Endodermal cell (in vitro differentiated cells): ENCODE results near the gene DTX1. TPM values are rescaled to one million over a fixed set of nuclear protein-coding genes. Genes with fewer than 3 reads are reported as not detected.

Source experiments
- DNase-seq: peaks from one replicate; pipeline ENCODE4 v3.0.0-alpha.2; 2017
- H3K27ac ChIP-seq: 2 replicates; pipeline ENCODE4 v1.5.1; 2013; ENCODE audit warnings: mild to moderate bottlenecking, low read depth, low read length, moderate library complexity
- H3K27me3 ChIP-seq: 2 replicates; pipeline ENCODE4 v1.6.1; 2013; ENCODE audit warnings: mild to moderate bottlenecking, low read length, moderate library complexity; ENCODE audit not compliant: insufficient read depth, control insufficient read depth, poor library complexity, severe bottlenecking
- H3K36me3 ChIP-seq: 2 replicates; pipeline ENCODE4 v1.7.0; 2013; ENCODE audit warnings: mild to moderate bottlenecking, low read length, moderate library complexity; ENCODE audit not compliant: control insufficient read depth, insufficient read depth
- H3K4me1 ChIP-seq: one replicate; pipeline ENCODE4 v1.7.0; 2013; ENCODE audit warnings: low read length; ENCODE audit not compliant: control insufficient read depth, insufficient read depth
- H3K4me3 ChIP-seq: 2 replicates; pipeline ENCODE4 v1.5.1; 2013; ENCODE audit warnings: mild to moderate bottlenecking, low read length, moderate library complexity
- H3K9ac ChIP-seq: 2 replicates; pipeline ENCODE4 v1.6.1; 2013; ENCODE audit warnings: mild to moderate bottlenecking, low read length, moderate library complexity; ENCODE audit not compliant: poor library complexity, severe bottlenecking; ENCODE audit errors: extremely low read depth
- H3K9me3 ChIP-seq: 2 replicates; pipeline ENCODE4 v1.6.1; 2013; ENCODE audit warnings: mild to moderate bottlenecking, low read length, moderate library complexity; ENCODE audit not compliant: control insufficient read depth
- H3K27ac Mint-ChIP-seq: 2 replicates; pipeline ENCODE4 v1.8.0; 2020; ENCODE audit warnings: mixed read lengths
- H3K27me3 Mint-ChIP-seq: 2 replicates; pipeline ENCODE4 v1.8.0; 2021; ENCODE audit warnings: mild to moderate bottlenecking, mixed read lengths; ENCODE audit not compliant: insufficient read depth
- H3K36me3 Mint-ChIP-seq: 2 replicates; pipeline ENCODE4 v1.8.0; 2020; ENCODE audit warnings: low read depth, mixed read lengths
- H3K4me1 Mint-ChIP-seq: 2 replicates; pipeline ENCODE4 v1.8.0; 2020; ENCODE audit warnings: mixed read lengths
- H3K4me3 Mint-ChIP-seq: 2 replicates; pipeline ENCODE4 v1.8.0; 2020; ENCODE audit warnings: mild to moderate bottlenecking, moderate library complexity, mixed read lengths
- H3K9me3 Mint-ChIP-seq: 2 replicates; pipeline ENCODE4 v1.8.0; 2020; ENCODE audit warnings: mild to moderate bottlenecking, mixed read lengths
- whole genome bisulfite sequencing, 2 experiments: methylation state at CpG; one replicate each; pipeline versions ENCODE4 v1.1.5 to v1.1.7; 2013; ENCODE audit warnings: missing lambda C conversion rate in 2 of 2, mixed read lengths in 1 of 2; ENCODE audit not compliant: insufficient coverage in 1 of 2, insufficient read length in 1 of 2; 5-methylcytosine and 5-hydroxymethylcytosine counted together
- total RNA-seq, 2 donors: library from RNA; stranded (reverse); fragmentation: NEBNext Ultra II Directional in 1 of 2; extraction: Animal tissue kit (Norgen Biotek cat#: 25700) in 1 of 2; gene quantifications; 2 replicates in 1 of 2; 3 replicates in 1 of 2; pipeline ENCODE4 v1.2.1, GENCODE V29; 2021
- TF ChIP-seq, protein P1 (sequence below): fragments of 200-600 bp; sonication (generic); conservative IDR thresholded peaks from 2 replicates; pipeline ENCODE4 v1.5.0; 2021; ENCODE audit warnings: antibody characterized with exemption, mild to moderate bottlenecking

Gene DTX1
- total RNA-seq, 2 donors from 2014 or later = 3.3 to 4.9 TPM

DNA sequence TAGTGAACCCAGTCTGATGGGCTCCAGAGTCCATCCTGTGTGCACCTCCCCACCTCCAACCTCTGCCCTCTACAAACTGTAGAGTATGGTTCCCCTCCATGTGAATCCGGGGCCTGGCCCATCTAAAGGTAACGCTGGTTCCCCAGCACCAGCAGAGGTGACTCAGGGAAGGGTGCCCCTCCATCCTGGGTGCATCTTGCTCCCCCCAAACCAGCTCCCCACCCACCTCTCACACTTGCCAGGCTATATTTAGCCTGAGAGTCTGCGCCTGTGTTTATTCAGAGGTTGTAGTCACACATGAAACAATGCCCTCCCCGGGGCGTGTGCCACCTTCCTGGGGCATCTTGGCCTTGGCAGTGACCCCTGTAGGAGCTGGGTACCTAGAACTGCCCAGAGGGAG is 52.8 kb downstream of the DTX1 start:
- Mint-ChIP-seq H3K4me1 (peaks cover 13% of the 10 kb centered on the region), H3K4me3 (no peak overlapping the region), H3K9me3 (no peaks in the 10 kb centered on the region), H3K36me3 (no peaks in the 10 kb centered on the region), H3K27me3 (peaks cover 9% of the 10 kb centered on the region), H3K27ac (no peak overlapping the region)
- Histone ChIP-seq H3K9me3 (no peaks in the 10 kb centered on the region), H3K4me1 (peaks cover 7% of the 10 kb centered on the region), H3K36me3 (no peaks in the 10 kb centered on the region), H3K27me3 (peaks cover 7% of the 10 kb centered on the region), H3K4me3 (no peak overlapping the region), H3K9ac (no peak overlapping the region), H3K27ac (no peak overlapping the region)
- 93 to 100% methylated on average over 1 to 5 of the region's 5 CpGs for WGBS, 2 experiments
- no peak for DNase-seq
- TF ChIP-seq, protein P1, sequence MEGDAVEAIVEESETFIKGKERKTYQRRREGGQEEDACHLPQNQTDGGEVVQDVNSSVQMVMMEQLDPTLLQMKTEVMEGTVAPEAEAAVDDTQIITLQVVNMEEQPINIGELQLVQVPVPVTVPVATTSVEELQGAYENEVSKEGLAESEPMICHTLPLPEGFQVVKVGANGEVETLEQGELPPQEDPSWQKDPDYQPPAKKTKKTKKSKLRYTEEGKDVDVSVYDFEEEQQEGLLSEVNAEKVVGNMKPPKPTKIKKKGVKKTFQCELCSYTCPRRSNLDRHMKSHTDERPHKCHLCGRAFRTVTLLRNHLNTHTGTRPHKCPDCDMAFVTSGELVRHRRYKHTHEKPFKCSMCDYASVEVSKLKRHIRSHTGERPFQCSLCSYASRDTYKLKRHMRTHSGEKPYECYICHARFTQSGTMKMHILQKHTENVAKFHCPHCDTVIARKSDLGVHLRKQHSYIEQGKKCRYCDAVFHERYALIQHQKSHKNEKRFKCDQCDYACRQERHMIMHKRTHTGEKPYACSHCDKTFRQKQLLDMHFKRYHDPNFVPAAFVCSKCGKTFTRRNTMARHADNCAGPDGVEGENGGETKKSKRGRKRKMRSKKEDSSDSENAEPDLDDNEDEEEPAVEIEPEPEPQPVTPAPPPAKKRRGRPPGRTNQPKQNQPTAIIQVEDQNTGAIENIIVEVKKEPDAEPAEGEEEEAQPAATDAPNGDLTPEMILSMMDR = no peak

DNA sequence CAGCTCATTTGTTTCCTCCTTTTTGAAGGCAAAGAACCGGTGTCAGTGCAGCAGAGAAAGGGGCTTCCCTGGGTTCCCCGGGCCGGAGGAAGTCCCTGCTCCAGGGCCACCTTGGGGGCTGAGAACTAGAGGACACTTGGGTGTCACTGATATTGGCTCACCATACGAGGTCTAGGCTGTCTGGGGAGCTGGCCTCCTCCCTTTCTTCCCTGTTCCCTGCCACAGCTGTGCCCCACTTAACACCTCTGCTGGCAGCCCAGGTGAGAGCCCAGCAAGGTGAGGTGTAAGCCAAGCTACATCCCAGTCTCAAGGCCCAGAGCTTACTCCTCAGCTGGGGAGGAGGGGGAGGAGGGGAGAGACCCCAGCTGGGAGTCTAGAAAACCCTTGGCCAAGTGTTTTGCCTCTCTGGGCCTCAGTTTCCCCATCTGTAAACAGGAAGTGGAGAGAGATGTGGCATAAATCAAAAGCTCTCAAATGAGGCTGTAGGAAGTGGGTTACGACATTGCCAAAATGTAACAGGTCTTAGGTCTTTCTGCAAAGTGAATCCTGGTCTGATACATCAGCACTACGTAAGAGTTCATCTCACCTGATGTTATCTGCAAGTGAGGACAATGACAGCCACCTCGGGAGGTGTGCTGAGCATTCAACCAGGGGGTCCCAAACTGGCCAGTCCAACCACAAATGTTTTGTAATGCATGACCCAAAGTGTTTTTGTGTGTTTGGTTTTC is 53.5 kb downstream of the DTX1 start:
- Histone ChIP-seq H3K4me3 (no peak overlapping the region), H3K27ac (no peak overlapping the region), H3K9me3 (no peaks in the 10 kb centered on the region), H3K36me3 (no peaks in the 10 kb centered on the region), H3K27me3 (peaks cover under 1% of the 10 kb centered on the region), H3K4me1 (peaks cover 7% of the 10 kb centered on the region), H3K9ac (no peak overlapping the region)
- Mint-ChIP-seq H3K9me3 (no peaks in the 10 kb centered on the region), H3K4me1 (peaks cover 13% of the 10 kb centered on the region), H3K27ac (no peak overlapping the region), H3K4me3 (no peak overlapping the region), H3K27me3 (peaks cover 5% of the 10 kb centered on the region), H3K36me3 (no peaks in the 10 kb centered on the region)
- WGBS, 2 experiments = 79 to 88% methylated on average over 3 to 7 of the region's 7 CpGs
- TF ChIP-seq, protein P1 = no peak
- peak; percentile 80 for DNase-seq

DNA sequence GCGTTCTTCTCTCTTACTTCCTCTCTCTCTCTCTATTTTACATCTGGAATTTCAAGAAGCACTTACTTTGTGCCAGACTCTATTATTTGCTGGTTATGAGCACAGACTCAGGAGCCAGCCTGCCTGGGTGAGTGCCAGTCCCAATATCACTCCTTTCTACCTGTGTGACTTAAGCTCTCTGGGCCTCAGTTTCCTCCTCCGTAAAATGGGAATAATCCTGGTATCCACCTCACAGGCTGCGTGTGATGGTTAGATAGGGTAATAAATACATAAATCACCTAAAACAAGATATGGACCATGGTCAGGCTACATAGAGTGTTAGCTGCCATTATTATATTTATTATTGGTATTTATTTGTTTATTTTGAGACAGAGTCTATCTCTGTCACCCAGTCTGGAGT is 54.7 kb downstream of the DTX1 start:
- H3K27ac ChIP-seq = no peak overlapping the region

More for the DNA sequence above, 54.7 kb downstream of the DTX1 start:
- Mint-ChIP-seq H3K36me3 (no peaks in the 10 kb centered on the region), H3K4me3 (no peak overlapping the region), H3K4me1 (peaks cover 13% of the 10 kb centered on the region), H3K27me3 (no peaks in the 10 kb centered on the region), H3K27ac (no peak overlapping the region), H3K9me3 (no peaks in the 10 kb centered on the region)
- TF ChIP-seq, protein P1 = no peak
- Histone ChIP-seq H3K4me1 (peaks cover 7% of the 10 kb centered on the region), H3K9ac (no peak overlapping the region), H3K4me3 (no peak overlapping the region), H3K9me3 (no peaks in the 10 kb centered on the region), H3K27me3 (no peaks in the 10 kb centered on the region), H3K36me3 (no peaks in the 10 kb centered on the region)
- DNase-seq = no peak
- WGBS, 2 experiments = 90 to 100% methylated on average over 1 to 3 of the region's 3 CpGs
